WTC11 (cell line): ENCODE measurements around the gene POTEG.
"Not testable (repeated sequence)": the region's sequence is repeated elsewhere in the genome, so short reads cannot be mapped to it uniquely, and the experiment has no call there.

Experiments used
- ETV6 ChIP-seq: sonication (generic); formaldehyde crosslinking; IDR thresholded peaks from 2 replicates; pipeline ENCODE4 v1.8.1; 2022; ENCODE audit warnings: mild to moderate bottlenecking, missing genetic modification reagents
- FOXJ3 ChIP-seq: sonication (generic); formaldehyde crosslinking; IDR thresholded peaks from 2 replicates; pipeline ENCODE4 v1.9.0; 2021; ENCODE audit warnings: missing genetic modification reagents, mild to moderate bottlenecking, borderline replicate concordance
- NR1H2 ChIP-seq: sonication (generic); formaldehyde crosslinking; IDR thresholded peaks from 2 replicates; pipeline ENCODE4 v1.9.0; 2021; ENCODE audit warnings: mild to moderate bottlenecking, moderate library complexity, missing genetic modification reagents
- PRRX2 ChIP-seq: fragments of 250-450 bp; sonication (Bioruptor Pico); IDR thresholded peaks from 2 replicates; pipeline ENCODE4 v1.8.0; 2021; ENCODE audit warnings: mild to moderate bottlenecking
- RELA ChIP-seq: sonication (generic); formaldehyde crosslinking; IDR thresholded peaks from 2 replicates; pipeline ENCODE4 v1.8.1; 2022; ENCODE audit warnings: missing genetic modification reagents, mild to moderate bottlenecking, borderline replicate concordance
- TF ChIP-seq, protein P1 (sequence below): fragments of 200-600 bp; IDR thresholded peaks from 2 replicates; pipeline ENCODE4 v1.8.0; 2022; ENCODE audit warnings: antibody characterized with exemption
- TF ChIP-seq, protein P2 (sequence below): sonication (generic); formaldehyde crosslinking; IDR thresholded peaks from 2 replicates; pipeline ENCODE4 v1.8.0; 2022; ENCODE audit warnings: mild to moderate bottlenecking, missing genetic modification reagents
- TF ChIP-seq, protein P3 (sequence below): sonication (generic); formaldehyde crosslinking; IDR thresholded peaks from 2 replicates; pipeline ENCODE4 v1.8.1; 2023; ENCODE audit warnings: mild to moderate bottlenecking, missing genetic modification reagents, moderate library complexity

DNA sequence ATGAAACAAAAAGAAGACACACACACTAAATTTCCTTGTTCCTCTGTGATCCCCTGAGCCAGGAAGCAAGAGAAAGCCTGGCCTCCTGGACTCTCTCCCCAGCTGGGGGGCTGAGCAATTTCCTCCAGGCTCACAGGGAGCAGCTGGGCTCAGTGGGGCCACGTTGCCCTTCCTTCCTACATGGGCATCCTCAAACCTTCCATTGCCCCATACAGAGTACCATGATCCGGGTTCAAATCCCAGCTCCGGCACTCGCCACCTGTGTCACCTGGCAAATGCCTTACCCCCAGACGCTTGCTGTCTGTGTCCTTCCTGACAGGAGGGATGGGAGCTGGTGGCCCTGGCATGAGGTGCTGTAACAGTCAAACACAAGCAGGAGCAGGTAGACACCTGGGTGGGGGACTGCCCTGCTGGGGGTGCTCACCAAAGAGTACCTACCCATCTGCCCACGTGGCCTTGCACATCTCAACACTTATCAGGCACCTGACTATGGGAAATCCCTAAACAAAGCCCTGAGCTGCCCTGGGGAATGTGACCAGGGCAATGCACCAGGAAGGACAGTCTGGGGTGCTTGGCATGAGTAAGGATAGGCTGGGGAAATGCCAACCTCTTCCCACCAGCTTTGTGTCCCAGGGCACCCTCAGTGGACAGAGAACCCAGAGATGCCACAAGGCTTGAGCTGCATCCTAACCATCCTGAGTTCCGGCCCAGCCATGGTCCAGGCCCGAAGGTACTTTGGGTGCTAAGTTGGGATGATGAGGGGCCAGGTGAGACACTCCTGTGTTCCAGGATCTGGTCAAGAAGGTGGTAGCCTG, 2.4 kb upstream of the POTEG start:
- TF ChIP-seq, protein P1, sequence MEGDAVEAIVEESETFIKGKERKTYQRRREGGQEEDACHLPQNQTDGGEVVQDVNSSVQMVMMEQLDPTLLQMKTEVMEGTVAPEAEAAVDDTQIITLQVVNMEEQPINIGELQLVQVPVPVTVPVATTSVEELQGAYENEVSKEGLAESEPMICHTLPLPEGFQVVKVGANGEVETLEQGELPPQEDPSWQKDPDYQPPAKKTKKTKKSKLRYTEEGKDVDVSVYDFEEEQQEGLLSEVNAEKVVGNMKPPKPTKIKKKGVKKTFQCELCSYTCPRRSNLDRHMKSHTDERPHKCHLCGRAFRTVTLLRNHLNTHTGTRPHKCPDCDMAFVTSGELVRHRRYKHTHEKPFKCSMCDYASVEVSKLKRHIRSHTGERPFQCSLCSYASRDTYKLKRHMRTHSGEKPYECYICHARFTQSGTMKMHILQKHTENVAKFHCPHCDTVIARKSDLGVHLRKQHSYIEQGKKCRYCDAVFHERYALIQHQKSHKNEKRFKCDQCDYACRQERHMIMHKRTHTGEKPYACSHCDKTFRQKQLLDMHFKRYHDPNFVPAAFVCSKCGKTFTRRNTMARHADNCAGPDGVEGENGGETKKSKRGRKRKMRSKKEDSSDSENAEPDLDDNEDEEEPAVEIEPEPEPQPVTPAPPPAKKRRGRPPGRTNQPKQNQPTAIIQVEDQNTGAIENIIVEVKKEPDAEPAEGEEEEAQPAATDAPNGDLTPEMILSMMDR, result not testable (repeated sequence)
- TF ChIP-seq, protein P2, sequence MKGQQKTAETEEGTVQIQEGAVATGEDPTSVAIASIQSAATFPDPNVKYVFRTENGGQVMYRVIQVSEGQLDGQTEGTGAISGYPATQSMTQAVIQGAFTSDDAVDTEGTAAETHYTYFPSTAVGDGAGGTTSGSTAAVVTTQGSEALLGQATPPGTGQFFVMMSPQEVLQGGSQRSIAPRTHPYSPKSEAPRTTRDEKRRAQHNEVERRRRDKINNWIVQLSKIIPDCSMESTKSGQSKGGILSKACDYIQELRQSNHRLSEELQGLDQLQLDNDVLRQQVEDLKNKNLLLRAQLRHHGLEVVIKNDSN, result not testable (repeated sequence)
- not testable (repeated sequence) for TF ChIP-seq PRRX2 (CRISPR knock-in tag); ETV6; RELA (CRISPR knock-in tag); NR1H2; FOXJ3 (CRISPR knock-in tag)
- TF ChIP-seq, protein P3, sequence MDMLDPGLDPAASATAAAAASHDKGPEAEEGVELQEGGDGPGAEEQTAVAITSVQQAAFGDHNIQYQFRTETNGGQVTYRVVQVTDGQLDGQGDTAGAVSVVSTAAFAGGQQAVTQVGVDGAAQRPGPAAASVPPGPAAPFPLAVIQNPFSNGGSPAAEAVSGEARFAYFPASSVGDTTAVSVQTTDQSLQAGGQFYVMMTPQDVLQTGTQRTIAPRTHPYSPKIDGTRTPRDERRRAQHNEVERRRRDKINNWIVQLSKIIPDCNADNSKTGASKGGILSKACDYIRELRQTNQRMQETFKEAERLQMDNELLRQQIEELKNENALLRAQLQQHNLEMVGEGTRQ (CRISPR knock-in tag), result not testable (repeated sequence)
